ENCODE results near the gene MRPL20.

MRPL20 gene

GRCh38 chr1:1427106-1427819, 20.2 kb upstream of the MRPL20 start:
- Histone ChIP-seq H3K27me3 (ENCODE audit: control insufficient read depth, insufficient read depth, low read length) (no peaks in the 10 kb centered on the region), H2AFZ (no peak overlapping the region), H3K4me2 (ENCODE audit: low read length) (peak overlapping the region; percentile 49), H3K27ac (no peak overlapping the region), H3K4me1 (no peaks in the 10 kb centered on the region), H3K4me3 (ENCODE audit: low read depth, low read length) (no peak overlapping the region), H3K9me3 (ENCODE audit: control insufficient read depth, low read length) (no peaks in the 10 kb centered on the region), H3K36me3 (ENCODE audit: control insufficient read depth, insufficient read depth, low read length) (no peaks in the 10 kb centered on the region), H3K9ac (no peak overlapping the region), H3K79me2 (no peaks in the 10 kb centered on the region)
- TF ChIP-seq CTCF (IDR thresholded peaks at IDR 0.05): no peak

DNA sequence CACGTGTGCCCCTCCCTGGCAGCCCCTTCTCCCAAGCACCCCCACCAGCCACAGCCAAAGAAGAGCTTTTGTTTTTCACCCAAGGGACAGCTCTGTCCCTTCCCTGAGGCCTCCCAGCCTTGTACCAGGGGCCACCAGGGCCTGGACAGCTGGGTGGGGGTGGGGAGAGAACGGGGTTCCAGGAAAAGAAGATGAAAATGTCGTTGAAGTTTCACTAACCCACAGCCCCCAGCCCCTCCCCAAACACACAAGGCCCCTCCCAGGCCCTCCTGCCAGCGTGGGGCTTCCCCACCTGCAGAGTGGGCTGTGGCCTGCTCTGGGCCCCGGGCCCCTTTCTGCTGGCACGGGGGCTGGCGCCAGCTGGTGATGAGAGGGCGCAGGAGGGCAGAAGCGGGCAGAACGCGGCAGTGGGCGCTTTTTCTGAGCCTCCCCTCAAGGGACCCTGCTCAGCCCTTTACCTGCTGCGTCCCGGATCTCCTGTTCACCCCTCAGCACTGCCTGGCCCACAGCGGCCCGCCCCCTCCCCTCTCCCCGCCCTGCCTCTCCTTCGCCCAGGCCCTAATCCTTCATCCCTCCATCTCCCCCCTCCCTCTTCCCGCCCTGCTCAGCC, 19.5 kb upstream of the MRPL20 start:
- no peak overlapping the region for H3K9ac ChIP-seq
- H3K27me3 ChIP-seq (ENCODE audit: control insufficient read depth, insufficient read depth, low read length): no peaks in the 10 kb centered on the region
- no peak overlapping the region for H3K27ac ChIP-seq
- H3K9me3 ChIP-seq (ENCODE audit: control insufficient read depth, low read length): no peaks in the 10 kb centered on the region
- no peaks in the 10 kb centered on the region for H3K4me1 ChIP-seq
- H3K4me3 ChIP-seq (ENCODE audit: low read depth, low read length): no peak overlapping the region
- TF ChIP-seq CTCF (IDR thresholded peaks at IDR 0.05): no peak
- no peaks in the 10 kb centered on the region for H3K79me2 ChIP-seq
- H3K36me3 ChIP-seq (ENCODE audit: control insufficient read depth, insufficient read depth, low read length): no peaks in the 10 kb centered on the region
- no peak overlapping the region for H3K4me2 ChIP-seq (ENCODE audit: low read length)
- no peak overlapping the region for H2AFZ ChIP-seq

- TF ChIP-seq CTCF (IDR thresholded peaks at IDR 0.05): no peak
Observed at GRCh38 chr1:1425753-1426495, 18.8 kb upstream of the MRPL20 start.

DNA sequence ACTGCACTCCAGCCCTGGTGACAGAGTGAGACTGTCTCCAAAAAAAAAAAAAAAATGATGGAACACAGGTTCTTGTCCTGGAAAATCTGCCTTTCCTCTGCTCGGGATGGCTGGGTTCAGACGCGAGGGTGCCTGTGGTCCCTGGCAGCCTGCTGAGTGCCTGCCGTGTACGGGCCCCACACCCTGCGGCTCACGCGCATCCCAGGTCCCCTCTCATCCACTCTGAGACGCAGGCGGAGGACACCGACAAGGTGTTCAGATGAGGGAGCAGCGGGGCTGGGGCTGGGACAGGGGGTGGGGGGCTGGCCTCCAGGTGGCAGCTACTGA, 18.3 kb upstream of the MRPL20 start:
- no peak overlapping the region for H3K4me2 ChIP-seq (ENCODE audit: low read length)
- no peak overlapping the region for H2AFZ ChIP-seq
- no peak overlapping the region for H3K27ac ChIP-seq
- TF ChIP-seq CTCF (IDR thresholded peaks at IDR 0.05): no peak
- no peak overlapping the region for H3K9ac ChIP-seq
- no peaks in the 10 kb centered on the region for H3K27me3 ChIP-seq (ENCODE audit: control insufficient read depth, insufficient read depth, low read length)
- no peaks in the 10 kb centered on the region for H3K4me1 ChIP-seq
- no peaks in the 10 kb centered on the region for H3K79me2 ChIP-seq
- H3K9me3 ChIP-seq (ENCODE audit: control insufficient read depth, low read length): no peaks in the 10 kb centered on the region
- H3K36me3 ChIP-seq (ENCODE audit: control insufficient read depth, insufficient read depth, low read length): no peaks in the 10 kb centered on the region
- H3K4me3 ChIP-seq (ENCODE audit: low read depth, low read length): no peak overlapping the region

More at GRCh38 chr1:1425753-1426495, 18.8 kb upstream of the MRPL20 start:
- H3K27me3 ChIP-seq (ENCODE audit: control insufficient read depth, insufficient read depth, low read length): no peaks in the 10 kb centered on the region
- no peak overlapping the region for H3K27ac ChIP-seq
- no peaks in the 10 kb centered on the region for H3K79me2 ChIP-seq
- H3K9ac ChIP-seq: no peak overlapping the region
- H3K36me3 ChIP-seq (ENCODE audit: control insufficient read depth, insufficient read depth, low read length): no peaks in the 10 kb centered on the region
- H3K4me3 ChIP-seq (ENCODE audit: low read depth, low read length): no peak overlapping the region
- no peaks in the 10 kb centered on the region for H3K9me3 ChIP-seq (ENCODE audit: control insufficient read depth, low read length)
- no peaks in the 10 kb centered on the region for H3K4me1 ChIP-seq
- H3K4me2 ChIP-seq (ENCODE audit: low read length): no peak overlapping the region
- no peak overlapping the region for H2AFZ ChIP-seq
